ENCODE measurements around the gene DPM1. TPM values are rescaled to one million over a fixed set of nuclear protein-coding genes. Genes with fewer than 3 reads are reported as not detected.

Gene DPM1
- total RNA-seq, 2 donors from 2014 or later, result 43.6 to 75.3 TPM

- TF ChIP-seq CTCF (IDR thresholded peaks at IDR 0.05), result no peak
- Histone ChIP-seq H3K9me3 (no peaks in the 10 kb centered on the region), H3K27me3 (replicated peaks; ENCODE audit: insufficient read depth) (no peaks in the 10 kb centered on the region), H3K27ac (no peak overlapping the region), H3K4me1 (ENCODE audit: control insufficient read depth in 1 of 2, low read depth in 2 of 2) (no peaks in the 10 kb centered on the region), H3K4me3 (no peak overlapping the region), H3K36me3 (no peaks in the 10 kb centered on the region)
- ATAC-seq (ENCODE audit: insufficient number of reproducible peaks, low FRiP score, low read depth) (no peak), DNase-seq (ENCODE audit: low spot score) (no peak)
Observed at GRCh38 chr20:50995506-50995905, 37.2 kb upstream of the DPM1 start.

- no peaks in the 10 kb centered on the region for H3K27me3 ChIP-seq (replicated peaks; ENCODE audit: insufficient read depth)
- H3K9me3 ChIP-seq, result no peaks in the 10 kb centered on the region
- H3K36me3 ChIP-seq, result no peaks in the 10 kb centered on the region
- DNase-seq (ENCODE audit: low spot score) (no peak), ATAC-seq (ENCODE audit: insufficient number of reproducible peaks, low FRiP score, low read depth) (no peak)
- no peaks in the 10 kb centered on the region for H3K4me1 ChIP-seq (ENCODE audit: control insufficient read depth in 1 of 2, low read depth in 2 of 2)
- TF ChIP-seq CTCF (IDR thresholded peaks at IDR 0.05), result no peak
- no peak overlapping the region for H3K4me3 ChIP-seq
- no peak overlapping the region for H3K27ac ChIP-seq
Observed at GRCh38 chr20:50993876-50994275, 35.5 kb upstream of the DPM1 start.

GRCh38 chr20:50992733-50993457 is 34.6 kb upstream of the DPM1 start:
- no peaks in the 10 kb centered on the region for H3K36me3 ChIP-seq
- no peaks in the 10 kb centered on the region for H3K4me1 ChIP-seq (ENCODE audit: control insufficient read depth in 1 of 2, low read depth in 2 of 2)
- H3K9me3 ChIP-seq, result no peaks in the 10 kb centered on the region
- ATAC-seq (ENCODE audit: insufficient number of reproducible peaks, low FRiP score, low read depth), result no peak
- DNase-seq (ENCODE audit: low spot score), result no peak
- TF ChIP-seq CTCF (IDR thresholded peaks at IDR 0.05), result no peak
- H3K27ac ChIP-seq, result no peak overlapping the region
- no peaks in the 10 kb centered on the region for H3K27me3 ChIP-seq (replicated peaks; ENCODE audit: insufficient read depth)
- H3K4me3 ChIP-seq, result no peak overlapping the region

- Histone ChIP-seq H3K4me1 (ENCODE audit: control insufficient read depth in 1 of 2, low read depth in 2 of 2) (no peaks in the 10 kb centered on the region), H3K36me3 (no peaks in the 10 kb centered on the region), H3K27me3 (replicated peaks; ENCODE audit: insufficient read depth) (no peaks in the 10 kb centered on the region), H3K9me3 (no peaks in the 10 kb centered on the region), H3K4me3 (no peak overlapping the region), H3K27ac (no peak overlapping the region)
- DNase-seq (ENCODE audit: low spot score), result no peak
- ATAC-seq (ENCODE audit: insufficient number of reproducible peaks, low FRiP score, low read depth), result no peak
- no peak for TF ChIP-seq CTCF (IDR thresholded peaks at IDR 0.05)
Observed at GRCh38 chr20:50992336-50992732, 34.0 kb upstream of the DPM1 start.

GRCh38 chr20:50991076-50991475 is 32.7 kb upstream of the DPM1 start:
- no peaks in the 10 kb centered on the region for H3K36me3 ChIP-seq
- H3K27ac ChIP-seq, result no peak overlapping the region
- no peak for ATAC-seq (ENCODE audit: insufficient number of reproducible peaks, low FRiP score, low read depth)
- DNase-seq (ENCODE audit: low spot score), result no peak
- no peaks in the 10 kb centered on the region for H3K27me3 ChIP-seq (replicated peaks; ENCODE audit: insufficient read depth)
- H3K9me3 ChIP-seq, result no peaks in the 10 kb centered on the region
- H3K4me1 ChIP-seq (ENCODE audit: control insufficient read depth in 1 of 2, low read depth in 2 of 2), result no peaks in the 10 kb centered on the region
- no peak overlapping the region for H3K4me3 ChIP-seq
- TF ChIP-seq CTCF (IDR thresholded peaks at IDR 0.05), result no peak
